ENCODE results near the gene GATA3.

The GATA3 gene

DNA sequence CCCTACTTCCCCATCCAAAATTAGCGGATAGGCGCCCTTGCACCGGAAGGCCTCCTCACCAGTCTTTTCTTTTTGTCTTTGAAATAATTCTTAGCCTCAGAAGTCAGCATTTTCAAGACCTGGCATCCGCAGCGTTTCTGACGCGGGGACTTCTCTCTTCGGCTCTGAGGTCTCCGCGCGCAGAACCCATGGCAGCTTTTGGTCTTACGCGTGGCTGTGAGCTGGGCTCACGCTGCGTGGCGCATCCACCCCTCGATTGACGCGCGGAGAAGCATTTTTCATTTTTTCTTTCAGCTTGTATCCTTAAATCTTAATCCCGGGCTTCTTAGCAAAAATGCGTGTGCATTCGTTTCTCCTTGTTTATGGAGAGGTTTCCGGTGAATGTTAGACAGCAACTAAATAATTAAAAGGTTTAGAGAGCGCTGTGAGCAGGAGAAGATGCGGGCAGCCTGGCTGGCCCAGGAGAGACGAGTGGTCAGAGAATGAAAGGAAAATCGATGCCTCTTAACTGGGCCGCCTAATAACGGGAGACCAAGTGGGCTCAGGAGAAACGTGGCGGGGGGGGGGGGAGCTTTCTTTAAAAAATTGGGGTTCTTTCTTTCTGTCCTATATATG lies 2.0 kb upstream of the GATA3 start:
- DNase-seq: peak; percentile 23

DNA sequence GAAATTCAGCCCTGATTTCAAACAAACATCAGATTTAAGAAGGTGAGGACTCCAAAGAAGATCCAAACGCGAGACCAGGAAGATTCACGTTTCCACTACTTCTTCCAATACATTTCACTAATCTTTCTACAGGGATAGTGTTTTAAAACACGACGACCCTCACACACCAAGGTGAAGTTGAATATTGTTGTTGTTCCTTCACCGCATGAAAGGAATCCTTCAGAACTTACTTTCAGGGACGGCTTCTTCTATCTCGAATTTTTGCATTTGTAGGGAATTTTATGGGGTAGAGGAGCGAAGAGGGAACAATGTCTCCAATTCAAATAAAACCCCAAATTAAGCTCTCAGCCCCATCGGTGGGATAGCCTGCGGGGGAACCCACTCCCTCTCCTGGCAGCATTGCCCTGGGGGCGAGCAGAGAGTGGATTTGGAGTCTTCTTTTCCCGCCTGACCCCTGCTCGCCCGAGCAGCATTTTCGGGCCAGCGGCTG lies 1.5 kb upstream of the GATA3 start:
- DNase-seq: no peak

DNA sequence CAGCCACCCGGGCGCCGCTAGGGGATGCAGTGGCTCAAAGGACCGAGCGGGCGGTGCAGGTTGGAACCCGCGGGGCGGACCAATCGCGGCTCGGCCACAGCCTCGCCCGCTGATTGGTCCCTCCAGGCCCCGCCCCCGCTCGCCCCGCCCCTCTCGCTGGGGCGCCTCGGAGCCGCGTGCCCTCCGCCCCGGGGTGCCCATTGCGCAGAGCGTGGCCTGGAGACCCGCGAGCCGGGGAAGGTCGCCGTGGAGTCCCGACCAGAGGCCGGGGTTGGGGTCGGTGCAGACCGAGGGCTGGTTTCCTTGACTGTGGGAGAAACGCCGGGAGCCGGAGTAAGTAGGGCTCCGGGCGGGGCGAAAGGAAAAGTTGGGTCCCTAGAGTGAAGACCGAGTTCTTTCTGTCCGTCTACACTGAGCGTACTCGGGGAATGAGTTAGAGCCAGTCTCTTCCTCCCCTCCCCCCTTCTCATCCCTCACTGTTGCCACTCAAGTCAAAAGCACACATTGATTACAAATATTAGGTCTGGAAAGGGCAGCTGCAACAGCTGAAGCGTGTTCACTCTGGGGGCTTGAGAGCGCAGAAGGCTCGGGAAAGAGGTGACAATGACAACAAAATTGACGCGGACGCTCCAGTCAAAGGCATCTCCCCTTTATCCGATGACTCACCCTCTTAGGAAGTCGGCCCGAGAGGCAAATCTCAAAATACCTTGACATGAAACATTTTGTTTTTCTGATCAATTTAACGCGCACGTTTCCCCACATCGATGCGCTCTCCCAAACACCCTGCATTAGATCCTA lies 843 bp upstream of the GATA3 start:
- DNase-seq: peak; percentile 87

DNA sequence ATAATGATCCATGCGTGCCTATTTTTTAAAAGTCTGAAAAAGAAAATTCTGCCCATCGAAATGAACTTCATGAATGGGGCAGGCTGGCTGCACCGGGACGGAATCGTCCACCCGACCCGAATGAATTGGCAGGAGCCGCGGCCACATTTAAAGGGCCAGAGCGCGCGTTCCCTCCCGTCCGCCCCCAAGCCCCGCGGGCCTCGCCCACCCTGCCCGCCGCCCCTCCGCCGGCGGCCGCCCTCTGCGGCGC lies 319 bp upstream of the GATA3 start:
- DNase-seq: no peak

DNA sequence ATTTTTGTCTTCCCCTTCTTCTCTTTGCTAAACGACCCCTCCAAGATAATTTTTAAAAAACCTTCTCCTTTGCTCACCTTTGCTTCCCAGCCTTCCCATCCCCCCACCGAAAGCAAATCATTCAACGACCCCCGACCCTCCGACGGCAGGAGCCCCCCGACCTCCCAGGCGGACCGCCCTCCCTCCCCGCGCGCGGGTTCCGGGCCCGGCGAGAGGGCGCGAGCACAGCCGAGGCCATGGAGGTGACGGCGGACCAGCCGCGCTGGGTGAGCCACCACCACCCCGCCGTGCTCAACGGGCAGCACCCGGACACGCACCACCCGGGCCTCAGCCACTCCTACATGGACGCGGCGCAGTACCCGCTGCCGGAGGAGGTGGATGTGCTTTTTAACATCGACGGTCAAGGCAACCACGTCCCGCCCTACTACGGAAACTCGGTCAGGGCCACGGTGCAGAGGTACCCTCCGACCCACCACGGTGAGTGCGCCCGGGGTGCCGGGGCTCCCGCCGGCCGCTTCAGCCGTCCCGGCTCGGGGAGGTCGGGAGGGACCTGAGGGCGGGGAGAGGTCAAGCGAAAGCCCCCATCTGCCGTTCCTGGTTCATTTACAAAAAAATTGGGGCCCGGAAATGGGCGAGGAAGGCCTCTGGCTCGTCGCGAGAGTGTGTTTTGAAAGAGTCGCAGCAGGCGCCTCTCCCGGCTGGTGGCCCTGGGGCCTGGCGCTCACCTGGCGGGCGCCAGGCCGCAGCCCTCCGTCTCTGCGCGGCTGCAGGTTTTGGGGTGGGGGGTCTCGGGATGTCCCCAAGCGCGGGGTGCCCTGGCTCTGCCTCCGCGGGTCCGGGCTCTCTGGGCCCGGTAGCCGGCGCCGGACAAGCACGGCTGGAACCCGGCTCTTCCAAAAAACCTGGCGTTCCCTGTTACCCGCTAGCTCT lies 1.2 kb downstream of the GATA3 start:
- peak; percentile 17 for DNase-seq

DNA sequence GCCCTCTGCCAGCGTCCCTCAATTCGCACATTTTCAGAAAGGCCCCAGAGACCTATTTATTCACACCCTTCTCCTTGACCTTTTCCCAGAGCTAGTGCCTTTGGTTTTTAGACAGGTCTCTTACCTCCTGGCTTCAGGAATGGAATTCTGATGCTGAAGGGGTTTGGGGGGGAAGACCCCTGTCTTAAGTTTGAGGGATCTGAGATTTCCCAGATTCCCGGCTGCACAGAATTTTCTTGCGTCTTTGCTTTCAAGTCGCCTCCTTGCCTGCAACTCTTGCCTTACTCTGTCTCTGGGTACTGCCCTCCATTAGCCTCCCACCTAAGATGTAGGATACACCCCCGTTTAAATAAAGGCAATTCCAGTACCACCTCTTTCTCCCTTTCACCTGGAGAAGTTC lies 1.9 kb downstream of the GATA3 start:
- DNase-seq: no peak

DNA sequence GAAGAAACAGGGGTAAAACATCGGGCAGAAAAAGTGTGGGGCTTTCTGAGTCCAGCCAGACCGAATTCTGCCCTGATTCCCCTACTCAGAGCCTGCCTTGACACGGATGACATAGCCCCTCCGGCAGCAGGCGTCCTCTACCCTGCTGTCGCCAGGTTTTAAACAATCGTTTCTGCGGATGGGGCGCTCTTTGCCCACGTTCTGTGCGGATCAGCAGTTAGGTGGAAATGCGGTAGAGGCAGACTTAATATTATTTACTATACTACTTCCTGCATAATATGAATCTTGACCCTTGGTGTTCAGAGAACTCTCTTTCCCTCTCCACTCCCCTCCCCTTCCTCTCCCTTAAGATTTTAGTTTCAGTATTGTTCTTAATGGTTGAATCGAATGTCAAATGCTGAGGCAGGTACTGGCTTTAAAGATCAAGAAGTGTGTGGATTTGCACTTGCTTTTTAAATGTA lies 2.4 kb downstream of the GATA3 start:
- DNase-seq: peak; percentile 39

DNA sequence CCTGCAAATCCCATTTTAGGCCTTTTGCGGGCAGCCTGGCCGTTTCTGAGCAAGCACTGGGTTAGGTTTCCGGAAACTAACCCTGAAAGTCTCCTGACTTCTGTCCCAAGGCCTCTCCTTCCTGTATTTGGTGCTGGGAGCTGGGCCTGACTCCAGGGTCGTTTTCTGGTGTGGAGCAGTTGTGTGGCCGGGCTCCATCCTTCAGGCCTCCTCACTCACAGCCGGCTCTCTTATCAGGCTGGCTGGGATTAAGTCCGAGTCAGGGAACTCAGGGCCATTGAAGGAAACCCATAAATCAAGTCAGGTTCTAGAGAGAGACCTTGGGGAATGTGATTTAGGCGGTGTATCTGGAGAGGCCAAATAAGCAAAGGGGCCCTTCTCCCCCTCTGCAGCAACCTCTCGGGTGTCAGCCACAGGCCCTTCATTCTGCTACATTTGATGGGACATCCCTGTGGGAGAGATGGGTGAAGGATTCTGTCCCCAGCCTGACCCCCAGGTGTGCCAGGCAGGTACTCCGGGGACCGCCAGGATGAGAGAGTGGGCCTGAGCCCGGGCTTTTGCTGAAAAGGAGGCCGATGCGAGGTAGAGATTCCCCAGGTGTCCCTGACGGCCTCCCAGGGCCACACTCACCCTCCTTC lies 3.3 kb downstream of the GATA3 start:
- DNase-seq: no peak

DNA sequence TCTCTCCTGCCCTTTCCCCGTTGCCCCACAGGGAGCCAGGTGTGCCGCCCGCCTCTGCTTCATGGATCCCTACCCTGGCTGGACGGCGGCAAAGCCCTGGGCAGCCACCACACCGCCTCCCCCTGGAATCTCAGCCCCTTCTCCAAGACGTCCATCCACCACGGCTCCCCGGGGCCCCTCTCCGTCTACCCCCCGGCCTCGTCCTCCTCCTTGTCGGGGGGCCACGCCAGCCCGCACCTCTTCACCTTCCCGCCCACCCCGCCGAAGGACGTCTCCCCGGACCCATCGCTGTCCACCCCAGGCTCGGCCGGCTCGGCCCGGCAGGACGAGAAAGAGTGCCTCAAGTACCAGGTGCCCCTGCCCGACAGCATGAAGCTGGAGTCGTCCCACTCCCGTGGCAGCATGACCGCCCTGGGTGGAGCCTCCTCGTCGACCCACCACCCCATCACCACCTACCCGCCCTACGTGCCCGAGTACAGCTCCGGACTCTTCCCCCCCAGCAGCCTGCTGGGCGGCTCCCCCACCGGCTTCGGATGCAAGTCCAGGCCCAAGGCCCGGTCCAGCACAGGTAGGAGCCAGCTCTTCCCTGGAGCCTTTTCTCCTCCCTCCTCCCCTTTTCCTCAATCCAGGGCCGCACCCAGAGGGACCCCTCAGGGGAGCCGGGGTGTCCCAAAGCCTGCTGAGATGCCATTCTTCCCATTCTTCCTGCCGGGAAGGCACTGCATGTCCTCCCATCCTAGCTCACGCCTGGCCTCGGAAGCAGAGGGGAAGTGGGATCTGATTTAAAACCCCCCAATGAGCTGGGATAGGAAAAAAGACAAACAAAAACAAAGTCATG lies 4.0 kb downstream of the GATA3 start:
- DNase-seq: no peak

DNA sequence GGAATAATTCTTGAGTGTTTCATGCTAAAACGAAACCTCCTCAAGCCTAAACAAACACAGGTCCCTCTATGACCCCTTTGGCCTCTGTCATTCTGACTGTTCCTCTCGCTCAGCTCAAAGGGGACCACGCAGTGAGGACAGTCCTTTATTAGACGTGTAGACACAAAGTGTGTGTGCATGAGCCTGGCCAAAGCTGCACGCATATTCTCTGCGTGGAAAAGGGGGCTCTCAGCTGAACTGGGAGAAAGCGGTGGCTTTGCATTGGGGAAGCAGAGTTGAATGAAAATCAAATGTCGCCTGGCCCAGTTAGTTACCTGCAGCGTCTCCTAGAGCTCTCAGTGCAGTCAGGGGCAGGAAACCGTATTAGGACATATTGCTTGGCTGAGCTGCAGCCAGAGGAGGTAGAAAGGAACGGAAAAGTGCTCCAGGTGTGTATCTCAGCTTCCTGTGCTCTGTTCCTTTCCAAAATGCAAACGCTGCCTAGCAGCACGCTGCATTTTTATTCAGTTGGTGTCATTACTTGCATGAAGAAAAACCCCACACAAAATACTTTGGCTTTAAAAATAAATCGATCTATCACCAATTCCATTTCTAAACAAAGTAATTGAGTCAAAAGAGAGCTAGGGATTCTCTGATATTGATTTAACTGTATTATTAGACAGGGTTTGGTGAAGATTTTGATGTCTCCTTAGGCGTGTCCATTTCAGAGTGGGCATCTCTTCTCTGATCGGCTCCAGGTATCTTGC lies 4.9 kb downstream of the GATA3 start:
- DNase-seq: no peak

DNA sequence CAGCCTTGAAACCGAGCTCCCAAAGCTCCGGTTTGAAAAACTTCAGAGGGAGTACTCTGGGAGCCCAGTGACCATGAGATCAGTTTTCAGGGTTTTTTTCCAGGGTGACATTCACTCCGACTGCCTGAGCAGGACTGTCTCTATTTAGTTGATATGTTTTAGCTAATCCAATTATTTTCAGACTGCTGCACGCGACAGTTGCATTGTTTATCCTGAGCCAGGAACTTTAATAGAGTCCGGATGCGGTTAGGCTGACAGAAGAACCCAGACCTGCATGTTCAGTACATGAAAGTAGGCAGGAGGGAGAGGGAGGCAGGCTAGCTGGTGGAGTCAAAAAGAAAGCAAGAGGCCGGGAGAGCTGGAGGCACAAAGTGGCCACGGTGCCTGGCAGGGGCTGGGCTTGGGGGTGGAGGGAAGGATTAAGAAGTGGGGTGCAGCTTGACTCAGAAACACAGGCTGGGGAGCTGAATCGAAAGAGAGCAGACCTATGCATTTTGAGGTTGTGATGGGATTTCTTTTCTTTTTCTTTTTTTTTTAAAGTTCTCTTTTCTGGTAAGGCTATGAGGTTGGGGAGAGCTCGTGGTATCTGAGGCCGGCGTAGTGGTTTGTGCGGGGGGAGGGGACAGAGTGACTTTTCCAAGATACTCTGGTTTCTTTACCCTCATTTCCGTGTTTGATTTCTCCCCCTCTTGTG lies 5.7 kb downstream of the GATA3 start:
- peak; percentile 45 for DNase-seq

DNA sequence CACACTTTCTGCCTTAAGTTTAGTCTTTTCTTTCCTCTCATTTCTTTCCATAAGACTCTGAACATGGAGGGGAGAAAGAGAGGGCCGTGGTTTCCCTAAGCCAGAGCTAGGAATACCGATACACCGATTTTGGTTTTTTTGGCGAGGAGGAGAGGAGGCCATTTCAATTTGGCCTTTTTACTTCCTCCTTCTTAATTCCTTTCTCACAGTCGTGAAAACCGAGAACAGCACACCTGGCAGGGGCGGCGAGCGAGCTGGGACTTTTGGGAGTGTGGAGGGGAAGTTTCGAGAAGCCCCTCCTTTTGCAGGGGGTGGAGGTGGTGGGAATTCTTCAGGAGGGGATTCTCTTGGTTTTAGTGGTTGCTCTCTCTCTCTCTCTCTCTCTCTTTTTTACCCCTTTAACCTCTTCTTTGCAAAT lies 6.2 kb downstream of the GATA3 start:
- DNase-seq: no peak

DNA sequence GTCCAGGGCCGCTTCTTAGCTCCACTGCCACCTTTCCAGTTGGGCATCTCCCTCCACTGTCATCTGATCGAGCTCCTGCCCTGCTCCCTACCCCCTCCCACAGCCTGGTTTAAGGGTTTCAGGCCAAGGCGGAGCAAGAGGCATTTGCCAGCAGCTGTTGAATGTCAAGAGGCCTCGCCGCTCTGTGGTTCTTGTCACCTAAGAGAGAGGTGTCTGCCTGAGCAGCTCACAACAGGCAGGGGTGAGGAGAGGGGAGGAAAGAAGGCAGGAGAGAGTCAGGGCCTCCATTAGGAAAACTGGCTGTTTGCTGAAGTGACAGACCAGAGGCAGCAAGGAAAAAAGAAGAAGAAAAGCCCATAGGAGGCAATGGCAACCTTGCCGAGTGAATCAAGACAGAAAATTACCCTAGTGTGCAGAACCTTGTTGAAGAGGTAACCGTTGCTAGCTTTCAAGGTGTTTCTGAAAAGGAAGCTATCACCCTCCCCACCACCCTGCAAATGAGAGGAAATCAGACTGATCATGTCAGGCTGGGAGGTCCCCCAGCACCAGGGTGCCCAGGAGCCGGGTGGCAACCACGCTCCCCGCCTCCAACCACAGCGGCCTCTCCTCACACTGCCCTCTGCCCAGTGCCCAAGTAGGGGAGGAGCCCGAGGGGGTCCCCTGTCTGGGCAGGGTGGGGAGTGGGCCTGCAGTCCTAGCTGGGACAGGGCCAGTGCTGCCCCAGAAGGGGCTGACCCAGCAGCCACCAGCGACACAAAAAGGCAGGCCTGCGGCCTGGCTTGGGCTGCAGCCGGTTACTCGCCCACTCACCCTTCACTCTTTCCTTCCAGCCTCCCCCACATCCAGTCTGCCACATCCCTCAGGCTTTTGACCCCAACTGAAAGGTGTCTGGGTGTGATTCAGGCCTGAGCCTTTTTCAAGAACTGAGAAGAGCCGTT lies 7.1 kb downstream of the GATA3 start:
- DNase-seq: peak; percentile 45

DNA sequence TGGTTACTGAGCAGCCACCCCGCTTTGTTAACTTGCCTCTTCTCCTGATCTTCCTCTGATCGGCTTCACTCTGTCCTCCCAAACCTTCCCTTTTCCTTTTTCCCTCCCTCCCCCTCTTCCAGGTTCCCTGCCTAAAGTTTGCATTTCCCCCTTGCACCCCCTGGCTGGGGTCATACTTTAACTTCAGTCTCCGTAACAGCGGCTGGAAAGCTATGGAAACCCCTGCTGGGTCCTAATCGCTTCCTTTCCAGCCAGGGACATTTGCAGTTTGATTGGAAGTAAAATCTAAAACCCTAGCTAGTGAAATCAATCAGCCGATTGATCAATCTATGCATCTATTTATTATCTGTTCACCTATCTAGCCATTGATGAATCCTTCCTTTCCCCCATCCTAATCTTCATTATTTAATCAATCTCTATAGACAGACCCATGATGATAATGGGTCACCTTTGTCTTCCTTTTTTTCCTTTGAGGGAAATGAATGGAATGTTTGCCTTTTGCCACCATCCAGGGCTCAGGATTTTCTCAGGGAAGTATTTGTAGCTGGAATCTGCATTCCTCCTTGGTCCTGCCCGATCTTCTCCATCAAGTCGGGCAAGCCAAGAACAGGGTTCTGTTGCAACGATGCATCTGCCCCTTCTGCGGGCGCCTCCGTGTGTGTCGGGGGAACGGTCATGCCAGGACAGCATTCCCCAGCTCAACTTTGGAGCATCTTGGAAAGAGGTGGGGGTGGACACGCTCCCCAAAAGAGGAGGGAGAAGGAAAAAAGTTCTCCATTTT lies 8.8 kb downstream of the GATA3 start:
- DNase-seq: no peak

DNA sequence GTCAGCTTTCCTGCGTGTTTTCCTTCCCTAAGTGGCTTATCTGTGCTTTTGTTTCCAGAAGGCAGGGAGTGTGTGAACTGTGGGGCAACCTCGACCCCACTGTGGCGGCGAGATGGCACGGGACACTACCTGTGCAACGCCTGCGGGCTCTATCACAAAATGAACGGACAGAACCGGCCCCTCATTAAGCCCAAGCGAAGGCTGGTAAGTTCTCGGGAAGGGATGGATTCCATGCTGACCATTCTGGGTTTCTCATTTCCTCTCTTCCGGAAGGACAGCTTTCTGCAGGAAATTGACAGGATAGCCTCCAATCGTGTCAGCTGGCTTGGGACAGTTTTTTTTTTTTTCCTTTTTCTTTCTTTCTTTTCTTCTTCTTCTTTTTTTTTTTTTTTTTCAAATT lies 9.4 kb downstream of the GATA3 start:
- no peak for DNase-seq

DNA sequence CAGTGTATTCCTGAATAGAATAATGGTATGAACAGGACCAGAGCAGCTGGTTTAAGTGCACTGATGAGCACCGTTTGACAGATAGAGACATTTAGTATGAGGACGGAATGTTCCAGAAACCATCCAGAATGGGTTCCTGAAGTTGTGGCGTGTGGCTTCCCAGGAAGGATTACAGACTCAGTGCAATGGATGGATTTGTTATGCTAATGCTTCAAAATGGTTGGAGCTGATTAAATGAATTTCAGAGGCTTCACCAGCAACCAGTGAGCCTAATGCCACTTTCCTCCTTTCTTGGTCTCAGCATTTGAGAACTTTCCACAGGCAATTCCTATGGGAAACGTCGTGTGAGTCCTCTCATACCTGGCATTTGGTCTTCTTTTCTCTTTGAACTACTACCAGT lies 9.9 kb downstream of the GATA3 start:
- DNase-seq: no peak

DNA sequence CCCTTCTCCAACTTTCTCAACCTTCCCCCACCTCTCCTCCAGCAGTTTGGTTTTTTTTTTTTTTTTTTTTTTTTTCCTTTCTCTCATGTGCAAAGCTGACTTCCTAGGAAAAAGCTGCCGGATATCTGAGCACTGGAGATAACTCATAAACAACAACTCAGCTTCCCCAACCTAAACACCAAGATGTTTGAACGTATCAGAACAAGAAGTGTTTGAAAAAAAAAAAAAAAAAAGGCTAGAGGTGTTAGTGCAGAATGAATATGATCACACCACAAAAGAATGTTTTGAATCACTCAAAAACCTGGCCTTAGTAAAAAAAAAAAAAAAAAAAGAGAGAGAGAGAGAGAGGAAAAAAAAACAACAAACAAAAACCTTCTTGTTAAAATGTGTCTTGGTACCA lies 11.2 kb downstream of the GATA3 start:
- DNase-seq: no peak

DNA sequence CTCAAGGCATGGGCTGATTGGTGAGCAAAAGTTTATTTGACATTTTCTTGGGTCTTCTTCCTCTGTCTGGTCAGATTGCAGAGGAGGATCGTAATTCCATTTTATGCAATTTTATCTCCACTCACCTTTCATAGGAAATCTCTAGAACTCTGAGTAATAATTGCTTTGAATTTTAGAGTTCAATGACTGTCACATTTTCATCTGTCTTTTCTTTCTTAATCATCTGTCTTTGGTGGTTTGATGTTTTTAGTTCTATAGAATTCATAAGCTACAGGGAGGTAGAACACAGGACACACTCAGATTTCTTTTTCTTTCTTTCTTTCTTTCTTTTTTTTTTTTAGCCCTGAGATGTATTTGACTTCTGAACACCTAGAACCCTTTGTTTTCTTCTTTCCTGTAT lies 11.6 kb downstream of the GATA3 start:
- DNase-seq: no peak

DNA sequence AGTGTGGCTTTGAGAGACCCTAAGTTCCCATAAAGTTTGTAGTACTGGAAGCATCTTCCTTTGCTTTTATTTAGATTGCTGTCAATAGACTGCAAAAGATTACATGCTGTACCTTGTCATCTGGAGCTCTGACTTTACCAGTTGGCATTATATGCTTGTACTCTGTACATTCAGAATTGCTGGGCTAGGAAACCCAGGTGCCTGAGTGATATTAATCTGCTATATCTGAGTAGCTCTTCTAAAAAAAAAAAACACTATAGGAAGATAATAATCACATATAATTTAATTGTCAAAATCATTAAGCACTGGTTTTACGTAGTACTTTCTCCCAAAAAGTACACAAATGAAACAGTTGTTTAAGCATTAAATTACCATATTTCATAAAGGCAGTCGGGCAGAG lies 12.3 kb downstream of the GATA3 start:
- no peak for DNase-seq

All from CD4-positive, alpha-beta T cell treated with Interferon gamma for 1 hour (primary cell).